Stimulated activated CD4-positive, alpha-beta T cell treated with anti-CD3 and anti-CD28 coated beads, Interleukin-1b, Interleukin-23, amount 100 ng/mL, for 4 hours (primary cell): ENCODE measurements around the gene IFITM10.

ENCODE experiments used
- DNase-seq, 2 donors: peaks; one replicate each; pipeline ENCODE4 v3.0.0-alpha.2; 2020; ENCODE audit warnings: low read depth in 2 of 2

Gene IFITM10

DNA sequence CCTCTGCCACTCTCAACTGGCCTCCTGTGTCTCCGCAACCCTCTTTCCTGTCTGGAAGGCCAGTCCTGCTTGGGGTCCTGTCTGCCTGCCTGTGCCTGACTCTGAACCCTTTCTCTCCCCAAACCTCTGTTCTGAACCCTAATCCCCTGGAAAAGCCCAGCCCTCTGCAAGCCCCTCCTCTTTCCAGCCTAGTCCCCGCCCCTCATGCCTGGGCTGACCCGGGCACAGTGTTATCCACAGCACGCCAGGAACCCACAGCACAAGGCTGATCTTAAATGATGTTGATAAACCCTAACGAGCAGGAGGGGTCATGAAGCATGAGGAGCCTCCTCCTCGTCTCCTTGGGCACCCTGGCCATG, at the start of gene IFITM10:
TSS of gene IFITM10 (minus strand) at position 115 of the 359 bp plus-strand sequence. CDS start 153 bp downstream, outside the sequence.
- no peak for DNase-seq

- no peak for DNase-seq
Measured at GRCh38 chr11:1797391-1798125, 47.2 kb upstream of the IFITM10 start.

DNA sequence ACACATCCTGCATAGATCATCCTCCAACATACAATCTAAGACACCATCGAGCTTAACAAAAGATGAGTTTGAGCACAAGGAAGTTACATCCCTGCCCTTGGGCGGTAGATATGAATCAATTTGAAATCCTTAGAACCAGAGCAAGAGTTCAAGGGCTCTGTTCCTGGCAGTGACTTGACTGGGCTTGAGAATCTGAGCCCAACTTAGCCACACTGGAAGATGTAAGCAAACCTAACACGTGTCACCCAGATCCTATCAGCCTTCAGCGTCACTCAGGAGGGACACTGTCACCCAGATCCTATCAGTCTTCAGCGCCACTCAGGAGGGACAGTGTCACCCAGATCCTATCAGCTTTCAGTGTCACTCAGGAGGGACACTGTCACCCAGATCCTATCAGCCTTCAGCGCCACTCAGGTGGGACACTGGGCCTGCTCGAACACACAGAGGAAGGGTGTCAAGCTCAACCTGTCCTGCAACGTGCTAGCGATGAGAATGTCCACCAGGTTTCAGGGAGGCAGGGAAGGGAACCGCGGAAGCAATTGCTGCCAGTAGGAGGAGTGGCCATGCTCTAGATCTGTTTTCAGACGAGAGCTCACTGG, 46.1 kb upstream of the IFITM10 start:
- DNase-seq, result no peak

DNA sequence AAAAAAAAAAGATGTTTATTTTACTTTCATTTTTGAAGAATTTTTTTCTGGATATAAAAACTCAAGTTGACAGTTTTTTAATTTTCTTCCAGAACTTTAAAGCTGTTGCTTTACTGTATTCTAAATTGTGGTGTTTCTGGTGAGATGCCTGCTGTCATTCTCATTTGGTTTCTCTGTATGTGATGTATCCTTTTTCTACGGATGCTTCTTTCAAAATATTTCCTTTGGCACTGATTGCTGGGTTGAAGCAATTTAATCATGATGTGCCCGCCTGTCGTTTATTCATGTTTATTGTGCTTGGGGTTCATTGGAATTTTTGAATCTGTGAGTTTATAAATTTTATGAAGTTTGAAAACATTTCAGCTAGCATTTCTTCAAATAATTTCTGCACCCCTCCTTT, 42.7 kb upstream of the IFITM10 start:
- DNase-seq, result no peak

DNA sequence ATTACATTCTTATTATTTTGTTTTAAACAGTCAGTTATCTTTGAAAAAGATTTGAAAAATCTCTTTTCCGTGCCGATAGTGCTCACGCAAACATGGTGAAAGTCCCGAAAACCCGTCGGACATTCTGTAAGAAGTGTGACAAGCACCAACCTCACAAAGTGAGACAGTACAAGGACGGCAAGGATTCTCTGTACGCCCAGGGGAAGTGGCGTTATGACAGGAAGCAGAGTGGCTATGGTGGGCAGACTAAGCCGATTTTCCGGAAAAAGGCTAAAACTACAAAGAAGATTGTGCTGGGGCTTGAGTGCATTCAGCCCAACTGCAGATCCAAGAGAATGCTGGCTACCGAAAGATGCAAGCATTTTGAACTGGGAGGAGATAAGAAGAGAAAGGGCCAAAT, 42.1 kb upstream of the IFITM10 start:
- DNase-seq, result no peak

GRCh38 chr11:1791912-1792311, 41.5 kb upstream of the IFITM10 start:
- no peak for DNase-seq

DNA sequence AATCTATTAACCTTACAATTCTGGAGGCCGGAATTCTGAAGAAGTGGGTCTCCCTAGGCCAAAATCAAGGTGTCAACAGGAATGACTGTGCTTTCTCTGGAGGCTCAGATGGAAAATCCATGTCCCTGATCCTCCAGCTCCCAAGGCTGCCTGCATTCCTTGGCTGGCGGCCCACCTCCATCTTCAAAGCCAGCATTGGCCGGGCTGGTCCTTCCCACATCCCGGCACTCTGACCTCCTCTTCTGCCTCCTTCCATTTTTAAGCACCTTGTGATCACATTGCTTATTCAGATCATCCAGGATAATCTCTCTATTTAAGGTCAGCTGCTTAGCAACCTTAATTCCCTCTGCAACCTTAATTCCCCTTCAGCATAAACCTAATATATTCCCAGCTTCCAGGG, 36.1 kb upstream of the IFITM10 start:
- DNase-seq, result no peak

GRCh38 chr11:1785749-1786413, 35.5 kb upstream of the IFITM10 start:
- DNase-seq, result no peak

- no peak for DNase-seq
Measured at GRCh38 chr11:1784761-1785650, 34.6 kb upstream of the IFITM10 start.

DNA sequence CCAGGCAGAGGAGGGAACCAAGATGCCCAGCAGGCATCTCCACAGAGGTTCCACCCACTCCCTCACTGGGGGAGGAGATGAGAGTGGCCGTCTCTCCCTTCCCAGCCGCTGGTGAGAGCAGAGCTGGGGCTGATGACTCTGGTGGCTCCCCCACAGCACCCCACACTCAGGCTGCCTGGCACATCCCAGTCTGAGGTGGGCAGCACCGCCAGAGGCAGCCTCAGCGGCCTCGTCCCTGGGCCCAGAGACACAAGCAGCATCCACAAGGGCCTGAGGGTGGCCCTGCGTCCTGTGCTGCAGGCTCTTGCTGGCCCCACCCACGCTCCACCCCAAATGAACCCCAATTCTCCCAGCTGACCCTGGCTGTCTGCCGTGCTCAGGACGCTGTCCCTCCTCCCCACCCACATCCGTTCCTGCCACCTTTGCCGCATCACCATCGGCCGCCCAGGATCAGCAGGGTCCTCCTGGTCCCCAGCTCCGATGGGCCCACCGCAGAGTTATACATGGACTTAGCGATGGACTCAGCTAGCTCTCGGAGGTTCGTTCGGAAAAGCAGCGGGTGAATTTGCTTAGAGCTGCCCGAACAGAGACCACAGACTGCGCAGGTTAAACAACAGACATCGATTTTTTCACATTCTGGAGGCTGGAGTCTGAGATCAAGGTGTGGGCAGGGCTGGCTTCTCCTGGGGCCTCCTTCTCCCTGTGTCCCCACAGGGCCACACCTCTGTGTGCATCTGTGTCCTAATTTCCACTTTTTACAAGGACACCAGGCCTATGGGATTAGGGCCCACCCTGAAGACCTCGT, 33.5 kb upstream of the IFITM10 start:
- DNase-seq, result no peak

DNA sequence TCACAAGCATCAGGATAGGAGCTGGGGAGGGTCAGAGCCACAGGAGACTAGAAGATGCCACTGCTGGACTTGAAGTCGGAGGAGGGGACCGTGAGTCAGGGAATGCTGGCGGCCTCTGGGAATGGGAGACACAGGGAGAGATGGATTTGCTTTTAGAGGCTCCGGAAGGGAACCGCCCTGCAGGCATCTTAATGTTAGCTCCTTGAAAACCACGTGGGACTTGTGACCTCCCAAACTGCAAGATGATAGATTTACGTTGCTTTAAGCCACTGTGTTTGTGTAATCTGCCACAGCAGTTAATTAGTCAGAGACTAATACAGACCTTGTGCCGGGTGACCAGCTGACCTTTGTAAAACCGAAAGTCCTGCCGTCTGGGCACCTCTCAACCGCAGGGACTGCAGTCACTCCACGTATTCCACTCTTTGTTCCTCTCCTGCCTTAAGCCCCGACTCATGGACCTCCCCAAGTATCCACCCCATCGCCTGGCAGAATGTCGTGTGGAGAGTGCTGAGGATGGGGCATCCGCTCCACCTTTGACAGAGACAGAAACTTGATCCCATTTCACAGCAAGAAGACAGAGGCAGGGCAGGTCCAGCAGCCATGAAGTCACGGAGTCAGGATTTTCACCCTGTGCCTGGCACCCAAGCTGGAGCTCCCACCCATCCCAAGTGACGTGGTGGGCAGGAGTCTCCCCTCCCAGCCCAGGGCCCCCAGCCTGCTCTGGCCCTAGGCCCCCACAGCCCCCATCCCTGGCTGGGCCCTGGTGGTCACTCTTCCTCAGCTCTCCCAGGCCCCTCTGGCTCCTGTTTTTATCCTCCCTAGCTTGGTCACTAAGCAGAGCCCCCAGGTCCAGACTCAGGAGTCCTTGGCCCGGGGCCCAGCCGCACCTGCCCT, 32.7 kb upstream of the IFITM10 start:
- no peak for DNase-seq

GRCh38 chr11:1782031-1782590, 31.7 kb upstream of the IFITM10 start:
- no peak for DNase-seq

DNA sequence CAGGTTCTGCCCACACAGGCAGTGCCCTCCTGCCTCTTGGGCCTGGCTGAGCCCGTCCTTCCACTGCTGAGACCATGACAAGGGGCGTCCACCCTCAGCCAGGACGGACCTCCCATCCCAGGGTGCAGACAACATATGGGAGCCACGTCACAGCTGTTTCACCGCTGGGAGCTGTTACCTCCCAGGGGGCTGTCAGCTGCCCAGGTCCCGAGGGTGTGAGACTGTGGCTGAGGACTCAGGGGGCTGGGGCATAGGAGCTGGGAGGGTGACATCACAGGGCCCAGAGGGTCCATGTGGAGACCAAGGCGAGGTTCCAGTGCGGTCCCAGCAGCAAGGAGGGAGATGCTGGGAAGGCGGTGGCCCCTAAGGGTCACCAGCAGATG, 31.2 kb upstream of the IFITM10 start:
- DNase-seq, result no peak

DNA sequence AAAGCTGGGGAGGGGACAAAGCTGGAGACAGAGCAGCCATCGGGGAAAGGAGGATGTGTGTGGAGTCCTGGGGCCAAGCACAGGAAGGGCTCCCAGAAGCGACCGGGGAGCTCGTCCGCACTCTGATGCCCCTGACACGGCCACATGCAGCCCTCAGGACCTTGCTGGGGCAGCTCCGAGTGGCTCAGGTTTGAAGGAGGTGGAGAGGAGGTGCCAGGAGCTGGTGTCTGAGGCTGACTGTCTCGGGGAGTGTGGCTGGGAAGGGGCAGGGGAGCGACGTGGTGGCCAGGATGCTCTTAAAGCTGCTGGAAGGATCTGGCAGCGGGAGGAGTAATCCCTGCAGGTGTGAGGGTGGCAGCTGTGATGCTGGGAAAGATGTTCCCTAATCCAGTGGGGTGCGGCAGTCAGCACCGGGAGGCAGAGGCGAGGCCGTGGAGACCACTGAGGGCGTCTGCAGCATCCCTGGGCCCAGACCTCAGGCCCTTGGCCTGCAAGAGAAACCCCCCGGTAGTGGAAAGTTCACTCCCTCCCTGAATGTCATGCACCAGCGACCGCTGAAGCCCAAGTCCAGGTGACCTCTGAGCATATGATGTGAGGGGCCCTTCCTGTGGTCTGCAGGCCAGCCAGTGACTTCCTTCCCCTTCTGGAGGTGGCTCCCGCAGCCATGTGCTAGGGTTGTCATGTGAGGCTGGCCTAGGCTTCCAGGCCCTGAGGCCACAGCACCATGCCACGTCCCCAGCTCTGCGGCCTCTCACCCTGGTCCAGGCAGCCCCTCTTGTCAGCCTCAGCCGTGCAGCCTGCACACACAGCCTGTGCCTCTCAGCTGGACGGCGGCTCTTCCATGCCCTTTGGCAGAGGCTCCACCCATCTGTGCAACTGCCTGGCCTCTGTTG, 30.6 kb upstream of the IFITM10 start:
- no peak for DNase-seq

GRCh38 chr11:1779806-1780699, 29.7 kb upstream of the IFITM10 start:
- no peak for DNase-seq

DNA sequence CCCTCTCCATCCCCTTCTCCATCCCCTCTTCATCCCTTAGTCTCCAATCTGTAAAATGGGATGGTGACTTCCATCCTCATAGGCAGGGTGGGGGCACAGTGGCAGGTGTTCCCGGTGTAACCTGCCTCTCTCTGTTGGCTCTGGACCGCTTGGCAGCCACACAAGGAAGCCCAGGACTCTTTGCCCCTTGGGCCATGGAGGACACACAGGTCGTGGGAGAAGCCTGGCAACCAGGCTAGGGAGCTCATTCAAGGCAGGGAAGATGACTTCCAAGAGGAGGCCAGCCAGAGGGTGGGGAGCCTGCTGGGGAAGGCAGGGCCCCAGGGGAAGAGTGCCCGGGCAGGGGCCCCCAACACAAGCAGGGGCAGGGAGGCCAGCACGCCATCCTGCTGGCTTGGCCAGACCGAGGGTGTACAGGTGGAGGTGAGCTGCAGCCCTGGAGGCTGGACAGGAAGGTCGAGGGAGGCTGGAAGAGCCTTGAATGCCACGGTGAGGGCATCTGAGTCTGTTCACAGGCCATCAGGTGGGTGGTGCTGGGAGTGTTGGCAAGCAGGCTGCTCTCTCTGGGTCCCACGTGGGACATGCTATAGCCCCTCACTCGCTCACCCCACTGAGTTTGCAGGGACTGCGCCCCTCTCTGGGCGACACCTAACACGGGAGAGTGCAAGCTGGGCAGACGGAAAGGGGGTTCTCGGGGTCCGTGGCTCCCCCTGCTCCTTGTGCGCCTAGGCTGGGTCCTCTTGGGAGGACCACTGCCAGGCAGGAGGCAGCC, 28.8 kb upstream of the IFITM10 start:
- DNase-seq, result no peak
